ENCODE results near the gene CAMK1D. TPM values are rescaled to one million over a fixed set of nuclear protein-coding genes. Genes with fewer than 3 reads are reported as not detected.
A peak's percentile ranks its signal among the peaks of the same experiment; 100 is the strongest.
"Not testable (repeated sequence)": the region's sequence is repeated elsewhere in the genome, so short reads cannot be mapped to it uniquely, and the experiment has no call there.

The CAMK1D gene
- total RNA-seq, 1 experiment from 2014 or later = 6.0 TPM

DNA sequence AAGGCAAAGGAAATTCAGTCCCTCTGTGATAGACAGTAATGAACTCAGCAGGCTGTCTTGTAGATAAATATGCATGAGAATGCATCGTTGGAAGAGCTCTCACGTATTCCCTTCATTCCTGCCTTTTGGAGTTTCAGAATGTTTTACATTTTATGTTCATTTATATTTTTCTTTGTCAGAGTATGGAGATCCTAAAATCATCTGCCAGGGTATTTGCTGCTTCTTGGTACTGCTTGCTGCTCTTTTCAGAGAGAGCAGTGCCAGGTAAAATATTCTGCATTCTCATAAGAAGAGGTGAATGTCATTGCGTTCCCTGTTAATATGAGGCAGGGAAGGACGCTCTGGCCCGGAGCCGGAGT, 362.0 kb downstream of the CAMK1D start:
- H3K9me3 ChIP-seq (ENCODE audit: insufficient read depth, low read depth) = no peaks in the 10 kb centered on the region
- H3K9me2 ChIP-seq (ENCODE audit: insufficient read depth) = no peaks in the 10 kb centered on the region
- no peak for DNase-seq
- peaks cover 53% of the 10 kb centered on the region for H3K4me1 ChIP-seq (replicated peaks; ENCODE audit: insufficient read depth)
- H3K27ac ChIP-seq = peak overlapping the region; percentile 93; the same call in 1 of the 2 replicates
- intact Hi-C loops (cut with micrococcal nuclease; ENCODE audit: unreplicated experiment) = loop anchor here (1.0 to 5.0 kb wide), 4 partner anchors 361 to 497 kb away; no protein-coding TSS in a partner anchor
- no peaks in the 10 kb centered on the region for H3K36me3 ChIP-seq (ENCODE audit: low read depth)
- no peak overlapping the region; the same call in 1 of the 2 replicates for H3K4me2 ChIP-seq
- H2AFZ ChIP-seq = no peak overlapping the region
- ChIA-PET CTCF (interaction anchor here (0.8 kb wide), 1 partner anchor 55 kb away, joined by 3 read pairs; no protein-coding TSS in a partner anchor), POLR2A (ENCODE audit: unreplicated experiment) (interaction anchor here (0.6 to 0.8 kb wide), 3 partner anchors 309 to 505 kb away, joined by 3 to 8 read pairs (median 4); no protein-coding TSS in a partner anchor)
- H3K79me2 ChIP-seq (ENCODE audit: low read depth) = peaks cover 10% of the 10 kb centered on the region; the same call in 1 of the 2 replicates
- BruUV-seq (replicated peaks) = no TSS peak
- TF ChIP-seq EZH2 (IDR thresholded peaks at IDR 0.05; ENCODE audit: low read depth) = no peak
- TF ChIP-seq, protein P1, sequence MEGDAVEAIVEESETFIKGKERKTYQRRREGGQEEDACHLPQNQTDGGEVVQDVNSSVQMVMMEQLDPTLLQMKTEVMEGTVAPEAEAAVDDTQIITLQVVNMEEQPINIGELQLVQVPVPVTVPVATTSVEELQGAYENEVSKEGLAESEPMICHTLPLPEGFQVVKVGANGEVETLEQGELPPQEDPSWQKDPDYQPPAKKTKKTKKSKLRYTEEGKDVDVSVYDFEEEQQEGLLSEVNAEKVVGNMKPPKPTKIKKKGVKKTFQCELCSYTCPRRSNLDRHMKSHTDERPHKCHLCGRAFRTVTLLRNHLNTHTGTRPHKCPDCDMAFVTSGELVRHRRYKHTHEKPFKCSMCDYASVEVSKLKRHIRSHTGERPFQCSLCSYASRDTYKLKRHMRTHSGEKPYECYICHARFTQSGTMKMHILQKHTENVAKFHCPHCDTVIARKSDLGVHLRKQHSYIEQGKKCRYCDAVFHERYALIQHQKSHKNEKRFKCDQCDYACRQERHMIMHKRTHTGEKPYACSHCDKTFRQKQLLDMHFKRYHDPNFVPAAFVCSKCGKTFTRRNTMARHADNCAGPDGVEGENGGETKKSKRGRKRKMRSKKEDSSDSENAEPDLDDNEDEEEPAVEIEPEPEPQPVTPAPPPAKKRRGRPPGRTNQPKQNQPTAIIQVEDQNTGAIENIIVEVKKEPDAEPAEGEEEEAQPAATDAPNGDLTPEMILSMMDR (conservative IDR thresholded peaks at IDR 0.05) = peak; percentile 29; the same call in 1 of the 2 replicates
- H3K27me3 ChIP-seq (ENCODE audit: insufficient read depth, low read depth) = no peaks in the 10 kb centered on the region
- peaks cover 31% of the 10 kb centered on the region for H3F3A ChIP-seq (ENCODE audit: insufficient read depth, low read depth)
- H4K20me1 ChIP-seq (ENCODE audit: insufficient read depth) = no peaks in the 10 kb centered on the region
- no peak overlapping the region for H3K4me3 ChIP-seq

DNA sequence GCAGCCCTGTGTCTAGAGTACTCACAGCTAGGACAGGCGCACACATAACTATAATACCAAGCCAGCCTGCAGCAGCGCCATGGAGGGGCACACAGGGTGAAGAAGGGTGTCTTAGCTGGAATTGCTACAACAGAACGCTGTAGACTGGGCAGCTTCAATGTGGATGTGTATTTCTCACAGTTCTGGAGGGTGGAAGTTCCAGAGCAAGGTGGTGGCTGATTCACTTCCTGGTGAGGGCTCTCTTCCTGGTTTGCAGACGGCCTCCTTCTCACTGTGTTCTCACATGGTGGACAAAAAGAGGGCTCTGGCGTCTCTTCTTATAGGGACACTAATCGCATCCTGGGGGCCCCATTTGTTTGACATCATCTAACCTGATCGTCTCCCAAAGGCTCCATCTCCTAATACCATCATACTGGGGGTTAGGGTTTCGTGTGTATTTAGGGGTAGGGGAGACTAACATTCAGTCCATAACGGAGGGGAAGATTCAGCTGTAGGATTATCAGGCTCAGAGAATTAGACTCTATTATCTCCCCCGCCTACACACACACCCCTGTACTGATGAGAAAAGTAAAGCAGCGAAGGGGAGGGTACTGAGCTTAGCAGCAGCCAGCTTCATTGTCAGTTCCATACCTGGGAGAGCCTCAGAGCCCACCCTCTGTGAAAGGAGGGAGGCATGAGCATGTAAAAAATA, 363.1 kb downstream of the CAMK1D start:
- Histone ChIP-seq H4K20me1 (ENCODE audit: insufficient read depth) (no peaks in the 10 kb centered on the region), H3K4me1 (replicated peaks; ENCODE audit: insufficient read depth) (peaks cover 42% of the 10 kb centered on the region), H3K36me3 (ENCODE audit: low read depth) (no peaks in the 10 kb centered on the region), H3K27me3 (ENCODE audit: insufficient read depth, low read depth) (no peaks in the 10 kb centered on the region), H3K9me2 (ENCODE audit: insufficient read depth) (no peaks in the 10 kb centered on the region), H3K79me2 (ENCODE audit: low read depth) (peaks cover 10% of the 10 kb centered on the region; the same call in 1 of the 2 replicates), H3K27ac (no peak overlapping the region), H3K4me2 (no peak overlapping the region), H3K4me3 (no peak overlapping the region), H3K9me3 (ENCODE audit: insufficient read depth, low read depth) (no peaks in the 10 kb centered on the region), H3F3A (ENCODE audit: insufficient read depth, low read depth) (peaks cover 31% of the 10 kb centered on the region), H2AFZ (no peak overlapping the region)
- DNase-seq = no peak
- BruUV-seq (replicated peaks) = no TSS peak
- TF ChIP-seq EZH2 (IDR thresholded peaks at IDR 0.05; ENCODE audit: low read depth) = no peak
- TF ChIP-seq, protein P1 (conservative IDR thresholded peaks at IDR 0.05) = no peak
- intact Hi-C loops (cut with micrococcal nuclease; ENCODE audit: unreplicated experiment) = loop anchor here (5.0 kb wide), 1 partner anchor 380 kb away; no protein-coding TSS in a partner anchor
- ChIA-PET CTCF (no interaction called here), POLR2A (ENCODE audit: unreplicated experiment) (no interaction called here)

GRCh38 chr10:12712984-12713316, 363.6 kb downstream of the CAMK1D start:
- POLR2A ChIA-PET (ENCODE audit: unreplicated experiment); H2AFZ ChIP-seq; H3K4me2 ChIP-seq; H3K9me2 ChIP-seq (ENCODE audit: insufficient read depth); BruUV-seq (replicated peaks); CTCF ChIA-PET; H3K4me3 ChIP-seq; H3K36me3 ChIP-seq (ENCODE audit: low read depth); DNase-seq; H3K27me3 ChIP-seq (ENCODE audit: insufficient read depth, low read depth); H3K27ac ChIP-seq; H4K20me1 ChIP-seq (ENCODE audit: insufficient read depth); H3K9me3 ChIP-seq (ENCODE audit: insufficient read depth, low read depth); H3K79me2 ChIP-seq (ENCODE audit: low read depth): not testable (repeated sequence)
- Histone ChIP-seq H3F3A (ENCODE audit: insufficient read depth, low read depth) (peaks cover 27% of the 10 kb centered on the region), H3K4me1 (replicated peaks; ENCODE audit: insufficient read depth) (peaks cover 36% of the 10 kb centered on the region)
- intact Hi-C loops (cut with micrococcal nuclease; ENCODE audit: unreplicated experiment) = loop anchor here (5.0 kb wide), 1 partner anchor 381 kb away; no protein-coding TSS in a partner anchor

All from PC-9 (cell line).